Tongue (tissue), 2 donors: ENCODE measurements around the gene ARHGAP27. TPM values are rescaled to one million over a fixed set of nuclear protein-coding genes. Genes with fewer than 3 reads are reported as not detected.

Source experiments
- DNase-seq: peaks from one replicate; pipeline ENCODE4 v3.0.0-alpha.2; 2015
- total RNA-seq: library from RNA; depleted of rRNA; stranded (reverse); fragments of >200 nt; gene quantifications from one replicate; pipeline ENCODE4 v1.2.3, GENCODE V29; 2014

Gene ARHGAP27
- total RNA-seq, 1 donor from 2014 or later = 37.3 TPM

- DNase-seq = no peak
Measured at GRCh38 chr17:45408611-45409421, 23.9 kb downstream of the ARHGAP27 start.

- no peak for DNase-seq
Measured at GRCh38 chr17:45406107-45406506, 26.6 kb downstream of the ARHGAP27 start.

DNA sequence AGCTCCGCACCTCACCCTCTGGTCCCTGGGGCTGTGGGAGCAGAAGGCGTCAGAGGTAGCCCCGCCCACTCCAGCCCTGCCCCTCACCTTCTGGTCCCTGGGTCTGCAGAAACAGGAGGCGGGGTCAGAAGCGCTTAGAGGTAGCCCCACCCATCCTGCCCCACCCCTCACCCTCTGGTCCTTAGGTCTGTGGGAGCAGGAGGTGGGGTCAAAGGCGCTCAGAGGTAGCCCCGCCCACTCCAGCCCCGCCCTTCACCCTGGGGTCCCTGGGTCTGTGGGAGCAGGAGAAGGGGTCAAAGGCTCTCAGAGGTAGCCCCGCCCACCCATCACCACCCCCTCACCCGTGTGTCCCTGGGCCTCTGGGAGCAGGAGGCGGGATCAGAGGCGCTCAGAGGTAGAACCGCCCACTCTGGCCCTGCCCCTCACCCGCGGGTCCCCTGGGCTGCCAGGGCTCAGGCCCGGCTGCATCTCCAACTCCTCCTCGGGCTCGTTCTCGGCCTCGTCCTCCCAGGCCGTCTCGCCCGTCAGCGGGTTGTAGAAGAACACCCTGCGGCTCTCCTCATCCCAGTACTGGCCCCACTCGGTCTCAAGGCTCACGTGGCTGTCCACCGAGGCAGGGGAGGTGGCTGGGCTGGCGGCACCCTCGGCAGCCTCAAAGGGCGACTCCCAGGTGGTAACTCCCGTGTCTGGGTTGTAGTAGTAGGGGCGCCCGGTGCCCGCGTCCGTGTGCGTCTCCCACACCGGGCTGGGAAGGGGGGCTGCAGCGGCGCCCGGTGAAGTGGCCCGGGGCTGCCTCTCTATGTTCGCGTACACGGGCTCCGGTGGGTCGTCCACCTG is 27.2 kb downstream of the ARHGAP27 start:
- no peak for DNase-seq

DNA sequence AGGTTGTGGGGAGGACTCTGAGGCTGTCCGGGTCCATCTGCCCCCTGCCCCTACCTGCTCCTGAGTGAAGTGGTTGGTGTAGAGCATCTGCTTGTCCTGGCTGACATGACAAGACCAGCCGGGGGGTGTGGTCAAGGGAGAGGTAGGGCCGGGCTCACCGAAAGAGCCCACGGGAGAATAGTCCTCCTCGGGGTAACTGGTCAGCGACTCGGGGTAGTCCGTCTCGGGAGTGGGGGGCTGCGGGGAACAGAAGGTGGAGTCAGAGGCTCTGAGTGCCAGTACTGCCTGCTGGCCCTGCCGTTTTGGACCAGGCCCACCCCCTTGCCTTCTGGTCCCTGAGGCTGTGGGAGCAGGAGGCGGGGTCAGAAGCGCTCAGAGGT is 27.8 kb downstream of the ARHGAP27 start:
- no peak for DNase-seq

DNA sequence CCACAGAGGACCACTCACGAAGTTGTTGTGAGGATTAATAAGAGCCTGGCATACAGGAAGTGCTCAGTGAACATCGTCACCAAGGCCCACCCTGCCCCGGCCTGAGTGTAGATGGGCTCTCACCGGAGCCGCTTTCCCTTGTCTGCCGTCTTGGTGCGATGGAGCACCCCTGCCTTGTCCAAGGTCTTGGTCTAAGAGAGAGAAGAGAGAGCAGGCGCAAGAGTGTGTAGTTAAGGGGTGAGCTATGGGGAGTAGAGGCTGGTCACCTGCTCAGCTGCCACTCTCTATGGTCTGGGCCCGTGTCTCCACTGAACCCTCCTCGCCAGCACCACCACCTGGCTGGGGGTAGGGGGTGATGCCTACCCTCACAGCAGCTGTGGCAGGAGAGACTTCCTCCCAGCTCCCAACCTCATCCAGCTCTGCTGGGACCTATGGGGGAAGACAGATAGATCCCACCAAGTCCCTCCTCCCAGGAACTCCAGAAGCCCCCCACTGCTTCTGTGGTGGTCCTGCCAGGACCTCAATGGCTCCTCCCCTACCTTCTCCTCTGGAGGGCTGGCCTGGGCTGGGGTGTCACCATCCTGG is 28.7 kb downstream of the ARHGAP27 start:
- DNase-seq = no peak

DNA sequence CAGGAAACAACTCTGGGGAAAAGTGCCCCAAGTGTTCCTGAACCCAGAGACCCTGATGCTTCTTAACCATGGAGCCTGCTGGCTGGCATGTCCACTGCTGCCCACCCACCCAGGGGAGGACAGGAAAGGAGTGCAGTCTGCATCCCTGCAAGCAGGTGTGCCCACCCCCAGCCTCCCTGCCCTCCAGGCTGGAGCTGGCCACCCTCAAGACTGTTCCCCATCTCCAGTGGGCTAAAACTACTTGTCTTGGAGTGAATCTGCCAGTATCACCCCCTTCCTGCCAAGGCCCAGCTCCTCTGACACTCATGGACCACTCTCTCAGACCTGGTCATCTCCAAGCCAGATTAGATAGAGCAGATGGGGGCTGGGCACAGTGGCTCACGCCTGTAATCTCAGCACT is 29.8 kb downstream of the ARHGAP27 start:
- no peak for DNase-seq

- no peak for DNase-seq
Measured at GRCh38 chr17:45398800-45399199, 33.9 kb downstream of the ARHGAP27 start.

DNA sequence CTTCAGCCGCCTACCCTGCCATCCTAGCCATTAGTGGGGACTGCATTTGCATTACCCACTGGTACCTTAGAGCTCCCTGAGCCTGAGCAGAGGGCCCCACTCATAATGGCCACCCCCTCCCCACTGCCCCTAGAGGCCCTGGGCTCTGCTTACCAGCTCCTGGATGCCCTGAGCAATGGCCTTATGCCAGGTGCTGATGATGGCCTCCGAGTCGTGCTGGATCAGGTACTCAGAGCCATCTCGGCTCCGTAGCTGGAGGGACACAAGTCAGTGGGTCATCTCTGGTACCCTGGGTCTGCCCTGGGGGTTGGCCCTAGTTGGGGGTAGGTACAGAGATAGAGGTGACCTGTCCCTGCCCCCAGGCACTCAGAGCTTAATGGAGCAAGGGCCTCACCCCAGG is 34.9 kb downstream of the ARHGAP27 start:
- no peak for DNase-seq

GRCh38 chr17:45396496-45397205 is 36.0 kb downstream of the ARHGAP27 start:
- DNase-seq = no peak

- DNase-seq = no peak
Measured at GRCh38 chr17:45395569-45396415, 36.9 kb downstream of the ARHGAP27 start.

GRCh38 chr17:45394913-45395568 is 37.6 kb downstream of the ARHGAP27 start:
- DNase-seq = peak; percentile 95

DNA sequence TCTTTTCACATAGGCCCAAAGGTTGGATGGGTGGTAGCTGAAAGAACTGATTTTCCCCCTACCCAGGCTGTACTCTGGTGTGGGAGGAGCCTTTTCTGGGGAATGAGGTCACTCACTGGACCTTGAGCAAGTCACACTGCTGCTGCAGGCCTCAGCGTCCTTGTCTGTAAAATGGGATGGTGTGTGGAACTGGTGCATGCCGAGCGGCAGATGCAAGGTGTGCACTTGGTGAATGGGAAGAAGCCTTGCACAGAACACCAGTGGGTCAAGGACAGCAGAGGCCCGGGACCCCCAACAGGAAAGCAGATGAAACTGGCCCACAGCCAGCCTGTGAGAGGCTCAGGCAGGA is 38.1 kb downstream of the ARHGAP27 start:
- DNase-seq = no peak

- DNase-seq = peak; percentile 76
Measured at GRCh38 chr17:45394091-45394490, 38.6 kb downstream of the ARHGAP27 start.

DNA sequence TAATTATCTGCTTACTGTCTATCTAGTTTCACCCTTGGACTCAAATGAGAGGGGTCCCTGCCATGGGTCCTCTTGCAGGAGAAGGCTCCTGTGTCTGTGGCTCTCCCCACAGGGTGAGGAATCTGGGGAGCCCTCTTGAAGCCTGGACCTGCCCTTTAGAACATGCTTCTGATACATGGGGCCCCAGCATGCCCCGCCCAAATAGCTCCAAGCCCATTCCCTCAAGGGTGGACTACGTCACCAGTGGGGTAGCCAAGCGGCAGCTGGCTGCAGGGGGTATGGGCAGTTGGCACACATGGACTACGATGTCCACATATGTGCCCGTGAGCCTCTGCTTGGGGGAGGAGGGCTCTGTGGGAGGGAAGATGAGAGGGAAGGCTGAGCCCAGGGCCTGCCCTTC is 39.3 kb downstream of the ARHGAP27 start:
- DNase-seq = peak; percentile 39

DNA sequence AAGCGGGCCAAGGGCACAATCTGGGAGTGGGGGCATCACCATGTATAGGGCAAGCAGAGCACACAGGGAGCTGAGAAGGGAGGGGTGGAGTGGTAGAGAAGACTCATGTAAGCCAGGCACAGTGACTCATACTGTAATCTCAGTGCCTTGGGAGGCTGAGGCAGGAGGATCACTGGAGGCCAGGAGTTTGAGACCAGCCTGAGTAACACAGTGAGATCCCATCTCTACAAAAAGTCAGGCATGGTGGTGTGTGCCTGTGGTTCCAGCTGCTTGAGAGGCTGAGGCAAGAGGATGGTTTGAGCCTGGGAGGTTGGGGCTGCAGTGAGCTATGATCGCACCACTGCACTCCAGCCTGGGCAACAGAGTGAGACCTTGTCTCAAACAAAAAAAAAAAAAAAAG is 40.8 kb downstream of the ARHGAP27 start:
- no peak for DNase-seq

- no peak for DNase-seq
Measured at GRCh38 chr17:45391291-45391690, 41.4 kb downstream of the ARHGAP27 start.

DNA sequence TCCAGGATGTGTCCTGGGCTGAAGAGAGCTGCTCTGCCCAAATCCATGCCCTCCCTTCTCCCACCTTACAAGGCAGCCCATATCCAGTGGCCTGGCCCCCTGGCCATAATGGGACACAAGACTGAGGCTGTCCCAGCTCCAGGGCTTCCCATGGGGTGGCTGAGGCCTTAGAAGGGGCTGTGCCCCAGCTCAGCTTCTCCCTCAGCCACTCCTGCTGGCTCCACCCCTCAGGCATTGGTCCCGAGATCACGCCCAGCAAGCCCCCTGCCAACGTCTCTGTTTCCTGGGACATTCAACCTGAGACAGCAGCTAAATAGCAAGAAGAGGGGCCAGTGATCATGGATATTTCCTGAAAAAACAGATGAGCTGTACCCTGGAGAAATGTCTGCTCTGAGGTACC is 43.3 kb downstream of the ARHGAP27 start:
- no peak for DNase-seq

GRCh38 chr17:45388604-45389325 is 43.9 kb downstream of the ARHGAP27 start:
- DNase-seq = no peak

DNA sequence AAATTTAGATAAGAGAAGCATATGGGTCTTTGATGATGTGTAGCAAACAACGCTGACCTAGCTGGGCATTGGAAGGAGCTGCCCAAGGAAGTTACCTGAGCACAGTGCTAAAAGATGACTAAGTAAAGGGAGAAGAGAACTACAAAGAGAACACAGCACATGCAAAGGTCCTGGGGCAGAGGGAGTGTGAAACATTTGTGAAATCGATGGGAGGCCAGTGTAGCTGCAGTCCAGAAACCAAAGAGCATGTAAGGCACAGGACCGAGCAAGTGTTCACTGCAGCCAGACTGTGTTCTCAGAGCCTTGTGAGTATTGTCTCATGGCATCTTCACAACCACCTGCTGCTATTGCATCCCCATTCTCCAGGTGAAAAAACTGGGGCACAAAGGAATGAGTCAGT is 44.9 kb downstream of the ARHGAP27 start:
- DNase-seq = no peak

GRCh38 chr17:45386178-45386577 is 46.5 kb downstream of the ARHGAP27 start:
- DNase-seq = no peak
